GM15510 (cell line): ENCODE data around the gene NEURL1B.

Experiments used
- POLR2A ChIP-seq: IDR thresholded peaks from 3 replicates; pipeline ENCODE4 v1.6.1; 2011; ENCODE audit warnings: borderline replicate concordance; ENCODE audit not compliant: insufficient read length; ENCODE audit errors: extremely low read depth

NEURL1B gene

DNA sequence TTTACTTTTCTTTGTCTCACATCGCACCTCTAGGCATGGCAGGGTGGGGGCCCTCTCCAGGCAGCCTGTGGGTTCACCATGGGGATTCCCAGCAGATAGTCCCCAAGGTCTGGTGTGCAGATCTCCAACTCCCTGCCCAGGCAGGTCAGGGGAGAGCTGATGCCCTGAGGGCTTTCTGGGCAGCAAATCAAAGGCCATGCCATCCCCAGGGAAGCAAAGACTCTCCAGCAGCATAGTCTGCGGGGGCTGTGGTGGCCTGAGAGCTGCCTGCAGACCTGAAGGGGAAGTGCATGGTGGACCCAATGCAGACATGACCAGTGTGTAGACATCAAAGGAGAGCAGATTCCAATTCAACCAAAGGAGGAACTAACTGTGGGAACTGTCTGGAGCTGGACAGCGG is 7.7 kb downstream of the NEURL1B start:
- no peak for TF ChIP-seq POLR2A

GRCh38 chr5:172658391-172658790 is 17.3 kb downstream of the NEURL1B start:
- no peak for TF ChIP-seq POLR2A

DNA sequence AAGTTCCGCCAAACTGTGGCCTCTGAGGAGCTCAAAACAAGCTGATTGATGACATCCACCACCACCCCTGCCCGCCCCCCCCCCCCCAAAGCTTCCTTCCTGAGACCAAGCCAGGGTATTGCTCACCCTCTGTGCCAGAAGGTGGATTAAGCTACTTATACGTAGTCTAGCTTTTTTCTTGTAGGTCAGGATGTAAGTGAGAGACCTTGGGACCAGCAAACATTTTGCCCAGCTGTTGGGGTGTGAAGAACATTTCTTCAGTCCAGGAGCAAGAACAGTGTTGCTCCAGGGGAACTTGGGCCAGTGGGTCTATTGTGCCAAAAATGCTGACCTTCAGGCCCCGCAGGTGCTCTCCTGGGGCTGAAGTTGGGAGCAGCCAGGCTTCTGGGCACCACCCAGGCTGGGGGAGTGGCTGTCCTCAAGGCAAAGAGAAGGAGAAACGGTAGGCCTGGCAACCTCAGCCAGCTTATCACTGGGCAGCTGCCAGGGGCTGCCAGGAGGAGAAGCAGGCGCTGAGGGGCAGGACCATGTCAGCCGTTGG is 18.0 kb downstream of the NEURL1B start:
- no peak for TF ChIP-seq POLR2A

DNA sequence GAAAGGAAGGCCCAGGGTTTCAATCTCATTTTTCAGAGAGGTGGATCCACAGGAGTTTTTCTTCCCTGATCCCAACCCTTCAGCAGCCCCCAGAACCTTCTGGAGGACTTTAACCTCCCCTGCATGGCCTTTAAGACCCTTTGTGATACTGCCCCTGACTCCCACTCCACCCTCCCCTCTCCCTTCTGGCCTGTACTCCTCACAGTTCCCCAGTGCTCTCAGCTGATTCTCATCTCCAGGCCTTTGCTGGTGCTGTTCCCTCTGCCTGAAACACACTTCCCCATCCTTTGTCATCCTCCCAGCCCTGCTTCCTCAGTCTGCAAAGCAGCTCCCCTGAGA is 18.5 kb downstream of the NEURL1B start:
- no peak for TF ChIP-seq POLR2A

DNA sequence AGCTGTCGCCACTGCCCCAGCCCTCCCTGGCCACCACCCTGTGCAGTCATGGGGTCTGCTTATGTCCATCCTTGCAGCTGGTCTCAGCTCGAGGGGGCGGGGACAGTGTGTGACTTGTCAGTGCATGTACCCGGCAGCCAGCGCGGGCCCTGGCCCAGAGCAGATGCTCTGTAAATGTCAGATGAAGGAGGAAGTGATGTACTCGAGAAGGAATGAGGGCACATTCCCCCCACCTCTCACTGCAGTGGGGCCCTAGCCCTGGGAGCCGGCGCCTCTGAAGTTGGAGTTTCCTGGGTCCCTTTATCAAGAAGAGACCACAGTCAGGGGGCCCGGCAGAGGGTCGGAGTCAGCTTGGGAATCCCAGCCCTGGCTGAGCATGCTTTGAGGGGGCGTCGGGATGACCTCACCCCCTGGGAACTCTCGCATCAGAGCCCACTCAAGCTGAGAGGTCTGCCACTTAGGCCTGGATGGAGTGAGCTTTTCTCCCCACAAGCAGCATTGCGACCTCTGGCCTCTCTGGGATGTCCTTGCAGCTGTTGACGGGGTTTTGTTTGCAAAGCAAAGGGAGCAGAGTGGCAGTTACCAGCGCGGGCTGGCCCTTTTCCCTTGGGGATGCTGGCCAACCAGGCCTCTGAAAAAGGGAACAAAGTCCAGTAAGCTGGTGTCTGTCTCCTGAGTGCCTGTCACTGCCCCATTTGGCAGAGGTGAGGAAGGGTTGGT is 19.0 kb downstream of the NEURL1B start:
- no peak for TF ChIP-seq POLR2A

DNA sequence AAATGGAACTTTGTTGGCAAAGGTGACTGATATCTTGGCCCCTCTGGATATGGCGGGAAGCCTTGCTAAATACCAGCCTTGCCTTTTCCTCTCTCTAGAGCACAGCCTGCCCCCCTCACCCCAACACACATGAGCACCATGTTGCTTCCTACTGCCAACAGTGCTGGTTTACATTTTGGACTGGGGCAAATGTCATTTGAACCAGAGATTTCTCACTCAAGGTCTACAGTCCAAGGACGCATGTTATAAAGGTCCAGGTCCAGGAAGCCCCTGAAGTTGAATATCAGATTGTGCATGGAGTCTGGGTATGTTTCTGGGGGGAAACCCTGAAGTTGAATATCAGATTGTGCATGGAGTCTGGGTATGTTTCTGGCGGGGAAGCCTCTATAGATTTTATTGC is 19.9 kb downstream of the NEURL1B start:
- no peak for TF ChIP-seq POLR2A

- TF ChIP-seq POLR2A, result no peak
Observed at GRCh38 chr5:172661526-172661925, 20.5 kb downstream of the NEURL1B start.

- TF ChIP-seq POLR2A, result no peak
Observed at GRCh38 chr5:172662596-172662995, 21.5 kb downstream of the NEURL1B start.

- no peak for TF ChIP-seq POLR2A
Observed at GRCh38 chr5:172664018-172664417, 23.0 kb downstream of the NEURL1B start.

DNA sequence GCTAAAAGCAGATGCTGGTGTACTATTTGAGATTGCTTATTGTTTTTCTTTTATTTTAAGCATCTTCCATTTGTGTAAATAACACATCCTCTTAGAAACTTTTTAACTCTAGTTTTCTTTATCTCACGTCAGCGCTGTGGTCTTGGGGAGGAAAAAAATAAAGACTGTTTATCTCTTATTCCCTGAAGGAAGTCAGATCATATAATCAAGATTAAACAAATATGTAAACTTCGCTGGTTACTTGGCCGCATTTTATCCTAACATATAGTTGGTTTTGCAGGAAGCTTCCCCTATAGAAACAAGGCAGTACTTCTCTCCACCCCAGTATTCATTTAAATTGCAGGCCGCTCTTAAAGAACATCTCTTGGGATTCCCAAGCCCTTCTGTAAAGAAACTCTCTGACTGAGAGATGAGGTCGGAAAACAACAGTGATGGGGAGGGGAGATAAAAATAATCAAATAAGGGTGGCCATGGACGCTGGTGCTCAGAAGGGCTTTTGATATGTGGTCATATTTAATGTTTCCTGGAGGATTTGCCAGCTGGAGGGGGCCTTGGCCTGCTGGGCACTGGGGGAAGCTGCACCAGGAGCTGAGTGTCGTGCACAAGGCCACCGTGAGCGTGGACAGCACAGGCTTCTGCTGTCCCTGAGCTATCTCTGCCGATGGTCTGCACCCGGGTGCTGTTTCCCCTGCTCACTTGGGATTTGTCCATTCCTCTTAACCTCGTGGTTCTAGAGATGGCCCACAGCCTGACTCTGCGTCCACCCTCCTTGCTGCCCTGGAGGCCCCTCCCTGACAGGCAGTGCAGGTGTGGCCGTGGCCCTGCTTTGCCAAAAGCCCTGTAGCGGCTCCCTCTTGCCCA is 23.8 kb downstream of the NEURL1B start:
- no peak for TF ChIP-seq POLR2A

GRCh38 chr5:172666251-172666650 is 25.2 kb downstream of the NEURL1B start:
- no peak for TF ChIP-seq POLR2A

- no peak for TF ChIP-seq POLR2A
Observed at GRCh38 chr5:172667786-172668593, 26.9 kb downstream of the NEURL1B start.

DNA sequence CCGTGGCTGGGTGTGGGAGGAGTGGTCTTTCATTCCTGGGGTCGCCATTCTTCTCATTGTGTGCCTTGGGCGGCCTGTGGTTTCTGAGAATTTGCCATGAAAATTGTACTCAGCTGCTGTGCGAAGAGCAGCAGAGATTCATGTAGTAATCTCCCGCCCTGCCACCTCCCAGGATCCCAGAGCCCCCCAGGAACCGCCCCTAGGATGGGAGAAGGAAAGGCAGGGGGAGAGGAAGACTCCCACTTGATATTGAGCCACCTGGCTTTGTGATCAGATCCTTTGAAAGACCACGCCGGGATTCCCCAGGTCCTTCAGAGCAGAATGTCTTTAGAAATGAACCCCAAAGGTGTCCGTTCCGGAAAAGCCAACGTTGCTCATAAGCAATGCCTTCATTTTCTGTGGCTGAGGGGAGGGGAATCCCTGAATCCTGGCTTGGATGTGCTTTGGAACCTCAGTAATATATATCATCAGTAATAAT is 27.6 kb downstream of the NEURL1B start:
- TF ChIP-seq POLR2A, result no peak

GRCh38 chr5:172669386-172670004 is 28.4 kb downstream of the NEURL1B start:
- no peak for TF ChIP-seq POLR2A

DNA sequence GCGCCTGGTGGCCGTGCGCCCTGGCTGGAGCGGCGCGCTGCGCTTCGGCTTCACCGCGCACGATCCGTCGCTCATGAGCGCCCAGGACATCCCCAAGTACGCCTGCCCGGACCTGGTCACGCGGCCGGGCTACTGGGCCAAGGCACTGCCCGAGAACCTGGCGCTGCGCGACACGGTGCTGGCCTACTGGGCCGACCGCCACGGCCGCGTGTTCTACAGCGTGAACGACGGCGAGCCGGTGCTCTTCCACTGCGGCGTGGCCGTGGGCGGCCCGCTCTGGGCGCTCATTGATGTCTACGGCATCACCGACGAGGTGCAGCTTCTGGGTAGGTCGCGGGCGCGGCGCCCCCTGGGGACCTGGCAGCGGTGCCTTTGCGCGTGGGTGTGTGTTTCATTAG is 28.9 kb downstream of the NEURL1B start:
- no peak for TF ChIP-seq POLR2A

GRCh38 chr5:172670444-172670843 is 29.4 kb downstream of the NEURL1B start:
- no peak for TF ChIP-seq POLR2A
